Upper lobe of left lung (tissue), 4 donors: ENCODE data around the gene MAN1A1.

Source experiments
- EP300 ChIP-seq, 4 donors: sonication (generic); formaldehyde crosslinking; IDR thresholded peaks; one replicate each; pipeline ENCODE4 v1.5.1; 2017; ENCODE audit warnings: antibody characterized with exemption in 4 of 4, control low read depth in 2 of 4
- POLR2A ChIP-seq, 4 donors: fragments of 450-650 bp; IDR thresholded peaks; one replicate each; pipeline ENCODE4 v1.5.1; 2016 to 2017; ENCODE audit warnings: antibody characterized with exemption in 4 of 4, mild to moderate bottlenecking in 2 of 4
- POLR2AphosphoS5 ChIP-seq, 2 donors: sonication (generic); formaldehyde crosslinking; IDR thresholded peaks; one replicate each; pipeline ENCODE4 v1.5.1; 2017; ENCODE audit warnings: antibody characterized with exemption in 2 of 2

DNA sequence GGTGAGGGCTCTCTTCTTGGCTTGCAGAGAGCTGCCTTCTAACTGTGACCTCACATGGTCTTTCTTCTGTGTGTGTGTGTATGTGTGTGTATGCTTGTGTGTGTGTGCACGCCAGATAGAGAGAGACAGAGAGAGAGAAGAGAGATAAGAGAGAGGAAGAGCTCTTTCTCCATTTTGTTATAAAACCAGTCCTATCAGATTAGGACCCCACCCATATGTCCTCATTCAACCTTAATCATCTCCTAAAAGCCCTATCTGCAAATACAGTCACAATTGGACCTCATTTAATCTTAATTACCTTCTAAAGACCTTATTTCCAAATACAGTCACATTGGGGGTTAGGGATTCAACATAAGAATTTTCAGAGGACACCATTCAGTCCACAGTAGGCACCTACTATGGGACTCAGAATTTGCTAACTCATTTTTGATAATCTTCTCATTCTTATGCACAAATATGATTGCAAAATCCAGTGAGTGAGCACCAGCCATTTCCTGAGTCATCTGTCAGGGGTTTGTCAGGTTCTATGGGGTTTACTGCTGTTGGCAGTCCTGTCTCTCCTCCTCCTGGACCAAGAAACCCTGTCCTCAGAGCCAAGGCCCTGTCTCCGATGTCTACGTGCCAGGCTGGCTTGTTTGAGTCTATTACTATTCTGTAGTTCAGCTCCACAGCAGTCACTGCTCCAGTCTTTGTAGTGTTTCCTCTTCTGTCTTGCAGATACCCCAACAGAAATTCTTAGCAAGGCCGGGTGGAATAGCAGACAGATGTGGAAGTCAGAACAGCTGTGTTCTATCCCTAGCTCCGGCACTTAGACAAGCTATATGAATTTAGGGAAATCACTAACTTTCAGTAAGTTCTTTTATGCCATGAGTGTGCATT is 212.1 kb downstream of the MAN1A1 start:
- TF ChIP-seq POLR2A (IDR thresholded peaks at IDR 0.05), result no peak
- TF ChIP-seq POLR2AphosphoS5 (IDR thresholded peaks at IDR 0.05), result no peak
- TF ChIP-seq EP300 (IDR thresholded peaks at IDR 0.05), result no peak
